GM21526 (cell line): Measurements from ENCODE around the gene COX10.
"Not testable (repeated sequence)": the region's sequence is repeated elsewhere in the genome, so short reads cannot be mapped to it uniquely, and the experiment has no call there.

Source experiments
- ATAC-seq: cut with Tn5 transposase; IDR thresholded peaks from one replicate; pipeline ENCODE4 v1.9.1; 2021; ENCODE audit warnings: moderate library complexity; ENCODE audit not compliant: unreplicated experiment, low FRiP score

COX10 gene

DNA sequence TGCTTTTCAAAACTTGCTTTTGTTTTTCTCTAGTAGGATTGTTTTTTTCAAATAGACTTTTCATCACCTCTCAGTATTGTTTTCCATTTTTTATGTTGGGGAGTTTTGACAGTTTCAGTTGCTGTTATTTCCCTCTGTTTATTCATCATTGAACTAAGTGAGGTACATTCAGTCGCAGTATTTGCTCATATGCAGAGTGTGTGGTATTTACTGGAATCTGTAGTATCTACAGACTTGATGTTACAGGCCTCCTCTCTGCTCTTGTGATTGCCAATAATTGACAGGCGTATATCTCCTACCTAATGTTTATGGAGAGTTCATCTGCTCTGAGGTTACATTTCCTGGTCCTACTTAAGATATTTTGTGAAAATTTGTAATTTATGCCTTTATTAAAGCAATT, 49.6 kb downstream of the COX10 start:
- peak; percentile 83 for ATAC-seq

DNA sequence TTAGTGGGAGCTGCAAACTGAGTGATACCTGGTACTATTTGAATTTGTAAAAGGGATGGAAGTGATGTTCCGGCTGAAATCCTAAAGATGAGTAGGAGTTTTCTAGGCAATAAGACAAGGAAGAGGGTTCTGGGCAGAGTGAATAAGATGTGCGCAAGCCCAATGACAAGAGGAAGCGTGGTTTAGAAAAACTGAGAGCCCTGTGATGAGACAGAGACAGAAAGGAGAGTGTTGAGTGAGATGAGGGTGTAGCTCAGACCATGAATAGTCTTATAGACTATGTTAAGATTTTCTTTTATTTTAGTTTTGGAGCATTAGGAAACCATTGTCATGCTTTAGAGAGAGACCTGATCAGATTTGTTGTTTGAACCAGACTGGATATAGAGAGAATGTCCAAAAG, 50.2 kb downstream of the COX10 start:
- ATAC-seq, result no peak

DNA sequence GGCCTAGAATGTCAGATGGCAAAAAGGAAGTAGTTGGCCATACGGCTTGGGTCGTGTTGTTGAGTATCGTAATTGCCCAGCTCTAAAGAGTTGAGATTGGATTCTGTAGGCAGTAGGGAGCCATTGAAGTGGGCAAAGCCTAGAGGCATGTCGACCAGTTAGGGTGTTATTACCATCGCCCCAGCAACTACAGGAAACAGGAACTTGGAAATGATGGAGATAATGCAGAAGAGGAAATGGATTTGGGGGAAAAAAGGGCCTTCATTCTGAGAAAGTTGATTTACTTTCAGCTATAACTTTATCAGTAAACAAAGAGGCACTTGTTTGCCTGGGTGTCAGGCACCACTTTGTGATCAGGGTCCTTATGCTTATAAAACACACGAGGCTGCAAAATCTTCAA, 52.6 kb downstream of the COX10 start:
- no peak for ATAC-seq

DNA sequence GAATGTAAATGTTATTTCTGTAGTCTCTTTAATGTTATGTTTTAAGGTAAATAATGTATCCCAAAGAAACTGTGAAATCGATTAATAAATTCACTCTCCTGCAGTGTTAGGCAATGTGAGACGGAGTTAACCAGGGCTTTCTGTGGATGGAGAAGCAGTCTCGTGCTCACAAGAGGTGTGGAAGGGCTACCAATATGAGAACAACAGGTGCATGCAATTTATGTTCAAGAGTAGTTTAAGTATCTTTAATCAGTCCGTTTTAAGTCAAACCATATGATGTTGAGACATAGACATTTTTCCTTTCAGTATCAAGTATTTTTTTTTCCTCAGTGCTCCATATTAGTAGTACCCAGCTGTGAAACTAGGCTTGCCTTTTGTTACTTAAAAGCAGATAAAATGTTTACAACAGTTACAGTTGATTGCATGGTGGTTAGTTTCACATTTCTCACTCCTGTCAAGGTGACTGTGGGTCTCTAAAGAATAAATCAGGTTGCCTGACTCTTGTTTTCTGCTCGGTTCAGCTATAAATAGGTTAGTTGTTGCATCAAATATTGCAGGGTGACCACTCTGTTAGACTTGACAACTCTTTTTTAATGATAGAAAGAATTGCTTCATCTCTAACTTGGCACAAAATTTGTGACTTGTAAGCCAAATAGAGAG, 54.4 kb downstream of the COX10 start:
- ATAC-seq, result no peak

DNA sequence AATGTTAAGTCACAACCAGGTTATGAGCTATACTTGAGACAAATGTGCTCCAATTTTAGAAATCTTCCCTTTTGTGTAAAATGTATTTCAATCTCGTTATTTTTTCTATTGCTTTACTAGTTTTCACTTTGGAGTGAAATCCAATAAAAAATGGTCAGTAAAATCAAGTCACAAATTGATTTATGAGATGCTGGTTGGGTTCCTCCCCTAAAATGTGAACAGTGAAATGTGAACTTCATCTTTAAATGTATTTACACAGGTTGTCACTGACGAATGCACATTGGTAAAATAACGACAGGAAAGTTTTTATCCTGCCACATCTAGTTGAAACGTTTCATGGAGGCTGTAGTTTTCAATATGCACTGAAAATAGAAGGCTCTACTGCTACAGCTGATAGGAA, 55.5 kb downstream of the COX10 start:
- ATAC-seq, result no peak

DNA sequence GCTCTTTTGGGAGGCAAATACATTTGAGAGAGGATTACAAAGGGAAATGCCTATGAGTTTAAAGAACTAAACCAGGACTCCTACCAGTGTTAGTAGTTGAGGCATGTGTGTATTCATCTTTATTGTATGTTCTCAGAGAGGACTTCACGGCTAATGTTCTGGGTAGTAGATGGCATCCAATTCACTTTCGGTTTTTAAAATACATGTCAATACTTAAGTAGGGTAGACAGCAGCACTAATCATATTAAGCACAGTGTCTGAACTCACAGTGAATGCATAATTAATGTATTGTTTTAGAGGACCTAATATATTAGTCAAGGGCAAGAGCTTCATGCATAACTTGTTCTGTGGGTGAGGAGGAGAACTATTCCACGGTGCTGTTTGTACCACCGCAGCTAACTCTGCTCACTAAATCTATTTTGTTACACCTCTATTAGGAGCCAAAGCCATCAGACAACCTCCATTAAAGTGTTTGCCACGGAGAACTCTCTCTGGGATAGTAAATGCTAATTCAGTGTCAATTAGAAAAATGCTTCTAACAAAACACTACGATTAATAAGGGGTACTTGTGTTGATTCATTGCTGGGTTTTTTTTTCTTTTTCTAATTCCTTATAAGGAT, 56.3 kb downstream of the COX10 start:
- no peak for ATAC-seq

DNA sequence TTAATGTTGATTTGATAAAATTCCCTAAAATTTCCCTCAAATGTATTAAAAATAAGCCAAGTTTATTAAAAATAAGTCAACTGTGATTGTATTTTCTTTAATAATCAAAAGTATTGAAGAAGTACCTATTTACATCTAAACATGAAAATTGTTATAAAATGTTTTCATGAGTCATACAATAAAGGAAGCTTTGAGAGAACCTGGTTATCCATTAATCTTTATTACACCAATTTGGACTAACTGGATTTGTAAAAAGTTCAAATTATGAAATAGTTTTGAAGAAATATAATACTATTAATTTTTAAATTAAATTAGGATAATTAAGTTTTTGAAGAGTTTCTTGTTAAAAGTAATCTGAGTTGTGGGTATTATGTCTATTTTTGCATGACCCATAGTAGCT, 63.8 kb downstream of the COX10 start:
- ATAC-seq, result no peak

DNA sequence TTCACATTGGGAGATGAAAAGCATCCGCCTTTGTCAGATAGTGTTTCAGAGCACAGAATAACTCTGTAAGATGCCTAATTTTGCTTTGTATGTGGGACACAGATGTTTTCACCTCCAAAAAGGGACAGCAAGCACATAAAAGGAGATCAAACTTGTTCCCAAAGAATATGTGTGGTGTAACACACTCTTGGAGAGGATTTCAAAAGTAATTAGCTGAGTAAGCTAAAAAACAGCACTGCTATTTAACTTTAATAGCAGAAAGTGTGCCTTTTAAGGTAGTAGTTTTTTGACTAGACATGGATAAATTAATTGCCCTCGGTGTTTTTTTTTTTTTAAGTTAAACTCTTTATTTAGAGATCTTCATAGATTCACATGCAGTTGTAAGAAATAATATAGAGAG, 65.2 kb downstream of the COX10 start:
- no peak for ATAC-seq

DNA sequence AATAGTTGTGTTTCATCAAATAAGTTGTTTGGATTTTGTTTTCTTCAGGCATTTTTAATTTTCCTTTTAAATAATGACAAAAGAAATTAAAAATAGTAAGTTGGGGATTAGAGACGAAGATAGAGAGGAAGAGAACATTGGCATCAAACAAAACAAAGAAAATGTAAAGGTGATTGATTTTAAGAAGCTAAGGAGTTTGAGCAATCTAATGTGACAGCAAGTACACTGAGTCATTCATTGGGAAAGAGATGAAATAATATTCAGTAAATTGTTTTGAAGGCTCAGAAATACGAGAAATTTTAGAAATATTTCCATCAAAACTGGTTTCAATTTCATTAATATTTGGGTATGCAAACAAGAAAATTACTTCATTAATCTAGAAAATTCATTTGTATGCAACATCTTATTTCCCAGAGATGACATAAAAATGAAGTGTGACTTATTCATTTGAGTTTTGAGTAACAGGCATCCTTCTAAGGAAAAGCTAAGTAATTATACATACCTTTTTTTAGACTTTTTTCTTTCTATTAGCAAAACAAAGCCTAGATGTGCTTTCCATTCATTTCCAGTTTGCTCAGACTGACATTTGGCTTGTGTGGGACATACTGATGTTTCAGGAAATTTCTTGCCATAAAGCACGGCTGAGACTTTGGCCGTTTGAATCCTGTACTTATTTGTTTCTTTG, 66.7 kb downstream of the COX10 start:
- ATAC-seq, result no peak

DNA sequence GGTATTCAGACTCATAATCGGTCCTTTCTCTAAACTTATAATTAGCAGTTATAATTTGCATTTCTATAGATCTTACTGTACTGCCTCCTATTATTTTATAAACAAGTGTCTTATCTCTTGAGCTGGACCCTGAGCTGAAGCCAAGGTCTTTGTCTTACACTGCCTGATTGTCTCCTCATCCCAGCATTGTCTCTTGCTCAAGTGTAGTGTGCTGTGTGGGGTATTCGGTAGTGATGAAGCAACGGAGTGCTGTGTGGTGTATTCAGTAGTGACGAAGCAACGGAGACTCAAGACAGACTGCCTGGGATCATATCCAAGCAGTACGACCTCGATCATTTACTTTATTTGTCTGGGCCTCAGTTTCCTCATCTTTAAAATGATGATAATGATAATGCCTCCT, 69.3 kb downstream of the COX10 start:
- no peak for ATAC-seq

DNA sequence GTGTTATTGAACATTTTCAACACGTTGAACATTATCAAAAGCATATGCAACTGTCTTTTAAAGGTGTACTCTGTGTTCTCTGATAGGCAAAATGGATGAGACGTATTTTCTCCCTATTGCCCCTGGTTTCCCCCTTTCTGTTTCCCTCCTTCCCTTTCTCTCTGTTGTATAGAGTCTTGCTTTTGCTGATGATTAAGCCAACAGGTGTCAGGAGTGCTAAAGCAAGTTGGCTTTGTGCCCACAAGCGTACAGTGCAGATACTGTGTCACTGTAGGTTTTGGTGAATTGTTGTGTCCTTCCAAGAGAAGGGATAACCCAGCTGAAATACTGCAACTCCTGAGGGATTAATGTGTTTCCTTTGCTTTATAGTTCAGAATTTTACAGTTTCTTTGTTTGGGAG, 74.4 kb downstream of the COX10 start:
- no peak for ATAC-seq

DNA sequence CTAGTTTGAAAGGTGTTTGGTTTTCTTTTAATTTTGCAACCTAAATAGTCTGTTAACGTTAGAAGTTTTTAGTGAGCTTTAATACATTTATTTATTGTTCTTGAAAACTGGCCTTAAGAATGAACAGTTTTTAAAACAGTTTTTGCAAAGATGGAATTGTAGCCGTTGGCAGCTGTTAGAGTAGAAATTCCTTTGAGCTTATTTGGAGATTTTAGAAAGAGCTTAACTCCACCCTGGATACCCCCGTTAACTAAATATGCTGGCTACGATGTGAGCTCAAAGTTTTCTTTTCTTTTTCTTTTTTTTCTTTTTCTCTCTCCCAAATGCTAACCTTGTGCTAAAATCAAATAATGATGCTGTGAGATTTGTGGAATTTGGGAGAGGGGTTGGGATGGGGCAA, 75.2 kb downstream of the COX10 start:
- no peak for ATAC-seq

DNA sequence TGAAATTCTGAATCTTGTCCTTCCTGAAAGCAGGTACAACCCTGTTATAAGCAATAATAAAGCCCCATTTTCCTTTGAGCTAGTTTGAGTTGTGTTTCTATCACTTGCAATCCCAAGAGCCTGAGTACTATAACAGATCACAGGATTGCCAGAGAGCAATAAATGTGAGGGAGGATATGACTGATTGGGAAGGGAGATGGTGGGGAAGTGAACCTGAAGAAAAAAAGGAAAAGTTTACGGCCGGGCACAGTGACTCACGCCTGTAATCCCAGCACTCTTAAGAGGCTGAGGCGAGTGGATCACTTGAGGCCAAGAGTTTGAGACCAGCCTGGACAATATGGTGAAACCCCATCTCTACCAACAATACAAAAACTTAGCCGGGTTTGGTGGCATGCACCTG, 80.4 kb downstream of the COX10 start:
- ATAC-seq, result no peak

DNA sequence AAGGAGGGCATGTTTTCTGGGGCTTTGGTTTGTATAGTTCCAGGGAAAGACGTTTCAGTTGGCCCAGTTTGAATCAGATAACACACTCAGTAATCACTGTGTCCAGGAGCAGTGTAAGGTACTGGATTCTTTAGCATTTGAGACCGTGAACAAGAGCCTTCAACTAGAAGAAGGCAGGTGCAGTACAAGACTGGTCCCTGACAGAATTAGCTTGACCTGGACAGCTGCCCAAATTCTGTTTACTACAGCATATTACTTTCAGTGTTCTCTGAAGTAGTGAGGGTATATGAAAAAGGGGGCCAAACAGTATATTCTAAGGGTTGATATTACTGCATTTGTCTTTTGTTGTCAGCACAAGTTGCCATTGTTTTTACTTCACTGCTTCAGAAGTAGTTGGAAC, 81.3 kb downstream of the COX10 start:
- no peak for ATAC-seq

DNA sequence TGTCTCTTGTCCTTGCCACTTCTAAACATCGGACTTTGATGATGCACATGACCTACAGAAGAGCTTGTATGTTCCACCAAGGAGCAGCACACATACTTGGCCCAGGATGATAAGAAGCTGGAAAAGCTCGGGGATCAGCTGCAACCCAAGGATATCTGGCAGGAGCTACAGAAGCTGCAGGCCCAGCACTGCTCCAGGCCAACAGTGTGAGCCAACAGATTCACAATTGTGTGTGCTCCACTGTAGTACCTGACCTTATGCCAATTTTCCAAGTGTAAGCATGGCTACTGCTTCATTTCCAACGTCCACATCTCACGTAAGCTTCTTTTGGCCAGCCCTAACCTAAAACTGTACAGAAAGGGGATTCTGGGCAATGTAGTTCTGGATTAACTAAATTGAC, 83.4 kb downstream of the COX10 start:
- no peak for ATAC-seq

DNA sequence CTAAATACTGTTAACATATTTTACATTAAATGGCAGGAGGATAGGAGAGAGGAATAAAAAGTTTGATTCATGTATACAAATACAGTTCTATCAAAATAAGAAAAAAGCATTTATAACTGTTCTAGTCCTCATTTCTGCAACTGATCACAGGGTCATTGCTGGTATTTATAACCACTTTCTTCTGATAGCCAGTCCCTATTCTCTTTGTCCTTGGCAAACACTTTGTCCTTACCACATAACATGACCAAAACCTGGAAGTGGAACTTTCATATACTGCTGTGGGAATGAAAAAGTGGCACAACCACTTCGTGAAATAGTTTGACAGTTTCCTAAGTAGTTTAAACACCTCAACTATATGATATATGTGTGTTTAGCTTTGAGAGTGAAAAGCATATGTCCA, 84.1 kb downstream of the COX10 start:
- ATAC-seq, result no peak

DNA sequence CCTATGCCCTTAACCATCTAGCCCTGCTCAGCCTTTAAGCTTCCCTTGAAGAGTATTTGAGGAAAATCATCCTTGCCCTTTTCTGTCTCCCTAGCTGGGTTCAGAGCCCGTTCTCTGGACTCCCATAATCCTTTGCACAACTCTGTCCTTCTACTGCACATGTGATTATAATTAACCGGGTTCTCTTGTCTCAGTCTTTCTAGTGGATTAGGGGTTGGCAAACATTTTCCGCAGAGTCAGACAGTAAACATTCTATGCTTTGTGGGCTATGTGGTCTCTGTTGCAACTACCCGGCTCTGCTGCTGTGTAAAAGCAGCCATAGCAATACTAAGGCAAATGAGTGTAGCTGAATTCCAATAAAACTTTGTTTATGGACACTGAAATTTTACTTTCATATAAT, 87.4 kb downstream of the COX10 start:
- ATAC-seq, result no peak

DNA sequence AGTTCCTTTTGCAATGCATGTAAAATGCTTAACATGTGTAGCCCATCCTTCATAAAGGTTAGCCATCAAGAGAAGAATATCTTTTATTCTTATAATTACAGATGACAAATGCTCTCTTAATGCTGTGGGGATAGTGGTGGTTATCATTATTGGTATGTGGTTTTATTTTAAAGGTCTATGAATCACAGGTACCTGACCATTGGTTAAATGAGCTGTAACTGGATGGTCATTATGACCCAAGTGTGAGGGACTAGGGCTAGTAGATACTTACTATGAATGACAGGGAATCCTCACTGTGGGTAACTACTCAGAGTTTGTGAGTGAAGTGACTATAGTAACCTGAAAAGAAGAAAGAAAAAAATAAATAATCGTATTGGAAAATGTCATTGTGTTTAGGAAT, 88.5 kb downstream of the COX10 start:
- no peak for ATAC-seq

DNA sequence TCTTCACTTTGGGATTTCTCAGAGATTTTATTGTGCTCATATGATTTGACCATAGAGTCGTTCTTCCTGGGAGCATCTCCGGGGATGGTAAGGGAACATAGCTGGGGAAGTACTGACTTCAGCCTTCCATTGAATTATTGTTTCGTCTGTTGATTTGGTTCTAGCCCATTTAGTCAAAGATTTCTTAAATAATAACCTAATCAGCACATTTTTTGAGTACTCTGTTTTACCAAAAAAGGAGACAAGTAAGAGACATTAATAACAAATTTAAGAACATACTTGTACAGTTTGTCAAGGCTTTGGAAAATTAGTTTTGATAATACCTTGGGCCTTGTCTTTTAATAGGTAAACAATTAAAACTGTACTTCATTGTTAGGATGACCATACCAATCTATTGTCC, 89.4 kb downstream of the COX10 start:
- no peak for ATAC-seq

DNA sequence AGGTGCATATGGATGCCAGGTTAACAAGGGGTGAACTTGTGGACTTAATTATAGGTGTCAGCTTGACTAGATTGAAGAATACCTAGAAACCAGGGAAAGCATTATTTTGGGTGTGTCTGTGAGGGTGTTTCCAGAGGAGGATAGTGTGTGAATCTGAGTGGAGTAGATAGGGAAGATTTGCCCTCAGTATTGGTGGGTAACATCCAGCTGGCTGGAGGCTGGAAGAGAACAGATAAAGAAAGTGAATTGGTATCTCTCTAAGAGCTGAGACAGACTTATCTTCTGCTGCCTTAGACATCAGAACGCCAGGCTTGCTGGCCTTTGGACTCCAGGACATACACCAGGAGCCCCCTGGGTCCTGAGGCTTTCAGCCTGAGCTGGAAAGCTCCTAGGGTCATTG, 92.1 kb downstream of the COX10 start:
- ATAC-seq, result no peak

DNA sequence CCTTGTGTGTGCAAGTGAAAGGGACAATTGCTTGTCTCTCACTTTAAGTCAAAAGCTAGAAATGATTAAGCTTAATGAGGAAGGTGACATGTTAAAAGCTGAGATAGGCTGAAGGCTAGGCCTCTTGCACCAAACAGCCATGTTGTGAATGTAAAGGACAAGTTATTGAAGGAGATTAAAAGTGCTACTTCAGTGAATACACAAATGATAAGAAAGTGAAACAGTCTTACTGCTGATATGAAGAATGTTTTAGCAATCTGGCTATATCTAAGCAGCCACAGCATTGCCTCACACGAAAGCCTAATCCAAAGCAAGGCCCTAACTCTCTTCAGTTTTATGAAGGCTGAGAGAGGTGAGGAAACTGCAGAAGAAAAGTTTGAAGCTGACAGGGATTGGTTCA, 96.3 kb downstream of the COX10 start:
- ATAC-seq, result no peak

DNA sequence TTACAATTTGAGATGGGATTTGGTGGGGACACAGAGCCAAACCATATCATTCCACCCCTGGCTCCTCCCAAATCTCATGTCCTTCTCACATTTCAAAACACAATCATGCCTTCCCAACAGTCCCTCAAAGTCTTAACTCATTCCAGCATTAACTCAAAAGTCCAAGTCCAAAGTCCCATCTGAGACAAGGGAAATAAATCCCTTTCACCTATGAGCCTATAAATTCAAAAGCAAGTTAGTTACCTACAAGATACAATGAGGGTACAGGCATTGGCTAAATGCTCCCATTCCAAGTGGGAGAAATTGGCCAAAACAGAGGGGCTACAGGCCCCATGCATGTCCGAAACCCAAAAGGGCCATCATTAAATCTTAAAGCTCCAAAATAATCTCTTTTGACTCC, 98.5 kb downstream of the COX10 start:
- ATAC-seq, result not testable (repeated sequence)
